Fibroblast of lung (primary cell): ENCODE results near the gene EDARADD. TPM values are rescaled to one million over a fixed set of nuclear protein-coding genes. Genes with fewer than 3 reads are reported as not detected.

Source experiments
- DNase-seq, 2 donors: peaks; one replicate each; pipeline versions ENCODE4 v3.0.0 to v3.0.0-alpha.2; 2010; ENCODE audit warnings: low read depth in 2 of 2
- H2AFZ ChIP-seq: 2 replicates; pipeline ENCODE4 v1.5.1; 2012; ENCODE audit warnings: low read length, control low read depth, inconsistent platforms
- H3K27ac ChIP-seq: 2 replicates; pipeline ENCODE4 v1.5.1; 2011; ENCODE audit warnings: low read length, control low read depth; ENCODE audit not compliant: insufficient read depth
- H3K27me3 ChIP-seq: 2 replicates; pipeline ENCODE4 v1.5.1; 2011; ENCODE audit warnings: mild to moderate bottlenecking, low read length; ENCODE audit not compliant: control insufficient read depth, insufficient read depth
- H3K36me3 ChIP-seq: 2 replicates; pipeline ENCODE4 v1.5.1; 2011; ENCODE audit warnings: low read length; ENCODE audit not compliant: control insufficient read depth, insufficient read depth
- H3K4me1 ChIP-seq: 2 replicates; pipeline ENCODE4 v1.5.1; 2011; ENCODE audit warnings: low read length; ENCODE audit not compliant: control insufficient read depth, insufficient read depth; ENCODE audit errors: extremely low read depth
- H3K4me2 ChIP-seq: 2 replicates; pipeline ENCODE4 v1.5.1; 2011; ENCODE audit warnings: low read length, control low read depth; ENCODE audit not compliant: insufficient read depth; ENCODE audit errors: extremely low read depth
- H3K4me3 ChIP-seq, 4 experiments: fragments of 200-600 bp in 1 of 4; sonication (generic) in 1 of 4; replicated peaks in 1 of 4; 2 replicates each; pipeline ENCODE4 v1.5.1; 2011 to 2016; ENCODE audit warnings: low read length in 4 of 4, low read depth in 3 of 4, mild to moderate bottlenecking in 3 of 4, control low read depth in 2 of 4, inconsistent platforms in 1 of 4, mixed read lengths in 1 of 4; ENCODE audit not compliant: insufficient read depth in 1 of 4; ENCODE audit errors: control extremely low read depth in 1 of 4
- H3K79me2 ChIP-seq: 2 replicates; pipeline ENCODE4 v1.5.1; 2012; ENCODE audit warnings: mild to moderate bottlenecking, low read length, inconsistent platforms; ENCODE audit not compliant: control insufficient read depth, insufficient read depth
- H3K9ac ChIP-seq: 2 replicates; pipeline ENCODE4 v1.5.1; 2011; ENCODE audit warnings: mild to moderate bottlenecking, low read length, control low read depth; ENCODE audit not compliant: insufficient read depth
- H3K9me3 ChIP-seq: 2 replicates; pipeline ENCODE4 v1.5.1; 2012; ENCODE audit warnings: low read depth, low read length; ENCODE audit not compliant: control insufficient read depth, insufficient read depth
- H4K20me1 ChIP-seq: 2 replicates; pipeline ENCODE4 v1.5.1; 2011; ENCODE audit warnings: low read length; ENCODE audit not compliant: control insufficient read depth, insufficient read depth; ENCODE audit errors: extremely low read depth
- CTCF ChIP-seq, 2 donors: IDR thresholded peaks in 1 of 2; conservative IDR thresholded peaks in 1 of 2; 1 replicate in 1 of 2; 2 replicates in 1 of 2; pipeline ENCODE4 v1.5.1; 2011 to 2012; ENCODE audit warnings: low read length in 2 of 2, control low read depth in 1 of 2, inconsistent platforms in 1 of 2, low read depth in 1 of 2, mild to moderate bottlenecking in 1 of 2
- EZH2 ChIP-seq: IDR thresholded peaks from 2 replicates; pipeline ENCODE4 v1.5.1; 2012; ENCODE audit warnings: low read length, control low read depth, mild to moderate bottlenecking; ENCODE audit errors: missing control alignments
- polyA plus RNA-seq, 2 donors: library from polyadenylated mRNA; depleted of rRNA in 1 of 2; stranded (reverse) in 1 of 2; unstranded in 1 of 2; fragments of >200 nt; gene quantifications; 2 replicates each; pipeline ENCODE4 v1.2.1, GENCODE V29; 2011 to 2012; ENCODE audit warnings: missing spikeins in 1 of 2
- total RNA-seq: library from RNA; depleted of rRNA; stranded (reverse); fragments of >200 nt; gene quantifications from 2 replicates; pipeline ENCODE4 v1.2.1, GENCODE V29; 2014

The EDARADD gene
- total and polyA plus RNA-seq, 2 donors (not counting 1 experiment from before 2014, with no cell fraction given) = not detected

DNA sequence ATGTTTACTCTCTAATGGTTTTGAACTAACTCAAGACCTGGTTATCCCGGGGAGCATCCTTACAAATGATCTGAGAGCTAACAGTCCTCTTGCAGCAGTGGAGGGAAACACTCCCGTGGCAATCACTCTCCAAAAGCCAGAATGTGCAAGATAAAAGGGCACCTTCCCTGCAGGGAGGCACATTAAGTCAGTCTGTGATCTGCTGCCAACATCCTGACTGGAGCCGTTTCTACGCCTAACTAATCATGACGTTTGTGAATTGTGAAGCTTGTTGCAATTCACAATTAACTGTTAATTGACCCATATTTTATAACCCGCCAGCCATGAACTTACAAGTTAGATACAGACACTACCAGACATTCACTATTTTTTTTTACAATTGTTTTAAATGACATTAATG lies 77.6 kb downstream of the EDARADD start:
- H3K27ac ChIP-seq = no peak overlapping the region

DNA sequence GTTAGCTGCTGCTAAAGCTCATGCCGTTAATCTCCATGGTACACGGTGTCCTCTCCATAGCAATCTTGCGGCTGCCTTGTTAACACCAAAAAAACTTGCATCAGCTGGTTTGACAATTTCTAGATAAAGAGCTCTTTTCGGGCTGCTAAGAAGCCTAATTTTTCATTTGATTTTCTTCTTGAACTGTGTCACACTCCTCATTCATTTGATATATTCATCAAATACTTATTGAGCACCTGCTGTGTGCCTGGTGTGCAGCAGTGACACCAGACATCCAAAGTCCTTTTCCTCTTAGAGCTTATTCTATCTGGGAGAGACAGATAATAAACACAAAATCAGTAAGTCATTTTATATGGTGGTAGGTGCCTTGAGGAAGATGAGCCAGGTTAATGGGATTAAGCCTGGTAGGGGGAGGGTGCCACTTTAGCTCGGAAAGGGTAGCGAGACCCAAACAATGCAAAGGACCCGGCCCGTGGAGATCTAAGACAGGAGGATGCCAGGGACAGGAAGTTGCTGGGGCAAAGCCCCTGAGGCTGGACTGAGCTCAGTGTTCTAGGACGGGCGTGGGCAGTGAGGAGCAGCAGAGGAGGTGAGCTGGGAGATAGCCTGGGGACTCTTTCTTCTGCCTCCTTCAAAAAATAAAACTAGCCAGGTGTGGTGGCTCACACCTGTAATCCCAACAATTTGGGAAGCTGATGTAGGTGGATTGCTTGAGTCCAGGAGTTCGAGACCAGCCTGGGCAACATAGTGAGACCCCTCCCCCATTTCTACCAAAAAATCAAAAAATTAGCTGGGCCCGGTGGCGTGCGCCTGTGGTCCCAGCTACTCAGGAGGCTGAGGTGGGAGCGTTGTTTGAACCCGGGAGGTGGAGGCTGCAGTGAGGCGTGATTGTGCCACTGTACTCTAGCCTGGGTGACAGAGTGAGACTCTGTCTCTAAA lies 79.0 kb downstream of the EDARADD start:
- no peaks in the 10 kb centered on the region for H3K79me2 ChIP-seq
- no peak overlapping the region for H2AFZ ChIP-seq
- no peaks in the 10 kb centered on the region for H3K36me3 ChIP-seq
- no peak overlapping the region for H3K9ac ChIP-seq
- DNase-seq = no peak
- no peak for TF ChIP-seq EZH2
- TF ChIP-seq CTCF (conservative IDR thresholded peaks at IDR 0.05 in 1 of 2, IDR thresholded peaks at IDR 0.05 in 1 of 2; ENCODE audit: low read depth in 1 of 2, low read length in 2 of 2) = no peak
- no peaks in the 10 kb centered on the region for H3K27me3 ChIP-seq
- no peaks in the 10 kb centered on the region for H3K9me3 ChIP-seq
- H3K4me1 ChIP-seq = no peaks in the 10 kb centered on the region
- no peak overlapping the region for H3K4me3 ChIP-seq
- no peaks in the 10 kb centered on the region for H4K20me1 ChIP-seq
- no peak overlapping the region for H3K27ac ChIP-seq
- no peak overlapping the region for H3K4me2 ChIP-seq

More for the DNA sequence above, 77.6 kb downstream of the EDARADD start:
- DNase-seq = no peak
- Histone ChIP-seq H3K4me1 (no peaks in the 10 kb centered on the region), H3K9me3 (no peaks in the 10 kb centered on the region), H3K9ac (no peak overlapping the region), H3K36me3 (no peaks in the 10 kb centered on the region), H4K20me1 (no peaks in the 10 kb centered on the region), H3K4me2 (no peak overlapping the region), H2AFZ (no peak overlapping the region), H3K27me3 (no peaks in the 10 kb centered on the region), H3K79me2 (no peaks in the 10 kb centered on the region), H3K4me3 (no peak overlapping the region)
- TF ChIP-seq EZH2 (no peak), CTCF (conservative IDR thresholded peaks at IDR 0.05 in 1 of 2, IDR thresholded peaks at IDR 0.05 in 1 of 2; ENCODE audit: low read depth in 1 of 2, low read length in 2 of 2) (no peak)

DNA sequence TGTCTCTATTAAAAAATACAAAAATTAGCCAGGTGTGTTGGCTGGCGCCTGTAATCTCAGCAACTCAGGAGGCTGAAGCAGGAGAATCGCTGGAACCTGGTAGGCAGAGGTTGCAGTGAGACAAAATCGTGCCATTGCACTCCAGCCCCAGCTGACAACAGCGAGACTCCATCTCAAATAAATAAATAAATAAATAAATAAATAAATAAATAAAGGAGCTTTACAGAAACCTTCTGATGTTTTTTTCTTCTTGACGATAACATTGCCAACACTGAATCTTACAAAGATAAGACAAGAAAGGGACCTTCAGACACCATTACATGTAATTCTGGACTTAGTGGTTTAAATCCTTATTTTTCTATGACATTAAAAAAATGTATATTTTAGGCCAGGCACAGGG lies 81.9 kb downstream of the EDARADD start:
- no peak for DNase-seq
- Histone ChIP-seq H4K20me1 (no peaks in the 10 kb centered on the region), H3K4me1 (no peaks in the 10 kb centered on the region), H3K9me3 (no peaks in the 10 kb centered on the region), H3K4me2 (no peak overlapping the region), H3K27ac (no peak overlapping the region), H3K36me3 (no peaks in the 10 kb centered on the region), H2AFZ (no peak overlapping the region), H3K9ac (no peak overlapping the region), H3K27me3 (no peaks in the 10 kb centered on the region), H3K79me2 (no peaks in the 10 kb centered on the region), H3K4me3 (no peak overlapping the region)
- TF ChIP-seq EZH2 (no peak), CTCF (conservative IDR thresholded peaks at IDR 0.05 in 1 of 2, IDR thresholded peaks at IDR 0.05 in 1 of 2; ENCODE audit: low read depth in 1 of 2, low read length in 2 of 2) (no peak)
